H1 (cell line): ENCODE results near the gene RAB3GAP1. TPM values are rescaled to one million over a fixed set of nuclear protein-coding genes. Genes with fewer than 3 reads are reported as not detected.

Source experiments
- CTCF ChIA-PET: fragments of 300-600 bp; sonication (Branson Sonifier 250); formaldehyde crosslinking; loops from one replicate; lab custom pipeline; 2021; ENCODE audit not compliant: partially characterized antibody; lab: Charles Lee
- POLR2A ChIA-PET: fragments of 300-600 bp; sonication (Branson Sonifier 250); formaldehyde crosslinking; loops from one replicate; lab custom pipeline; 2021; ENCODE audit warnings: inconsistent platforms; ENCODE audit not compliant: partially characterized antibody; lab: Charles Lee
- DNase-seq, 2 experiments: peaks; one replicate each; pipeline versions ENCODE4 v3.0.0 to v3.0.0-alpha.2; 2010 to 2022; ENCODE audit warnings: low spot score in 2 of 2, low read depth in 1 of 2, mixed read lengths in 1 of 2
- FAIRE-seq: peaks from 2 replicates; lab custom pipeline; 2011; peaks lifted over from hg19 to GRCh38; lab: Jason Lieb, UNC
- H2AFZ ChIP-seq: 2 replicates; pipeline ENCODE4 v1.8.1; 2012; ENCODE audit warnings: low read length, inconsistent platforms
- H2AK5ac ChIP-seq: 2 replicates; pipeline ENCODE4 v1.6.1; 2013; ENCODE audit warnings: low read depth, low read length
- H2BK120ac ChIP-seq: replicated peaks from 2 replicates; pipeline ENCODE3; 2013; ENCODE audit warnings: low read depth, low read length, inconsistent platforms
- H2BK12ac ChIP-seq: 2 replicates; pipeline ENCODE4 v1.6.1; 2013; ENCODE audit warnings: low read depth, low read length
- H2BK15ac ChIP-seq: 2 replicates; pipeline ENCODE4 v1.6.1; 2013; ENCODE audit warnings: low read length
- H2BK20ac ChIP-seq: 2 replicates; pipeline ENCODE4 v1.6.1; 2013; ENCODE audit warnings: low read length
- H2BK5ac ChIP-seq: 2 replicates; pipeline ENCODE4 v1.6.1; 2013; ENCODE audit warnings: low read depth, low read length
- H3K14ac ChIP-seq: 2 replicates; pipeline ENCODE4 v1.6.1; 2013; ENCODE audit warnings: inconsistent platforms; ENCODE audit not compliant: insufficient read length
- H3K18ac ChIP-seq: 2 replicates; pipeline ENCODE4 v1.6.1; 2013; ENCODE audit warnings: low read length; ENCODE audit errors: extremely low read depth
- H3K23ac ChIP-seq: 2 replicates; pipeline ENCODE4 v1.6.1; 2013; ENCODE audit warnings: inconsistent platforms; ENCODE audit not compliant: insufficient read length
- H3K23me2 ChIP-seq: 2 replicates; pipeline ENCODE4 v1.6.1; 2013; ENCODE audit warnings: low read depth, low read length
- H3K27ac ChIP-seq: 2 replicates; pipeline ENCODE4 v1.6.1; 2011; ENCODE audit warnings: low read depth, low read length, inconsistent platforms
- H3K27me3 ChIP-seq, 4 experiments: replicated peaks in 1 of 4; 1 replicate in 1 of 4; 2 replicates in 3 of 4; pipeline versions ENCODE4 v1.6.1 to v1.8.1; 2011 to 2013; ENCODE audit warnings: low read length in 3 of 4, mild to moderate bottlenecking in 3 of 4, inconsistent platforms in 2 of 4, mixed read lengths in 2 of 4, moderate library complexity in 1 of 4; ENCODE audit not compliant: control insufficient read depth in 3 of 4, insufficient read depth in 3 of 4; ENCODE audit errors: extremely low read depth in 1 of 4
- H3K36me3 ChIP-seq, 4 experiments: 2 replicates each; pipeline versions ENCODE4 v1.6.1 to v1.8.1; 2011 to 2013; ENCODE audit warnings: mild to moderate bottlenecking in 4 of 4, low read length in 3 of 4, moderate library complexity in 2 of 4, control low read depth in 1 of 4, inconsistent platforms in 1 of 4; ENCODE audit not compliant: insufficient read depth in 4 of 4, control insufficient read depth in 2 of 4
- H3K4ac ChIP-seq: replicated peaks from 2 replicates; pipeline ENCODE3; 2013; ENCODE audit warnings: low read length, low read depth, mixed read lengths, inconsistent platforms; ENCODE audit not compliant: insufficient read length
- H3K4me1 ChIP-seq, 4 experiments: replicated peaks in 1 of 4; 1 replicate in 1 of 4; 2 replicates in 3 of 4; pipeline versions ENCODE4 v1.6.1 to v1.8.1; 2011 to 2013; ENCODE audit warnings: low read length in 3 of 4, inconsistent platforms in 2 of 4, mixed read lengths in 1 of 4; ENCODE audit not compliant: insufficient read depth in 4 of 4, control insufficient read depth in 3 of 4
- H3K4me2 ChIP-seq, 2 experiments: 2 replicates each; pipeline versions ENCODE4 v1.6.1 to v1.8.1; 2011 to 2013; ENCODE audit warnings: low read depth in 2 of 2, low read length in 2 of 2, control low read depth in 1 of 2, inconsistent platforms in 1 of 2, mild to moderate bottlenecking in 1 of 2; ENCODE audit not compliant: insufficient read depth in 1 of 2
- H3K4me3 ChIP-seq, 4 experiments: fragments of 200-600, 300-600 bp in 1 of 4; sonication (generic), shearing (Covaris generic), sonication (Bioruptor Twin) in 1 of 4; 2 replicates each; pipeline versions ENCODE4 v1.5.1 to v1.8.1; 2011 to 2016; ENCODE audit warnings: low read length in 4 of 4, low read depth in 3 of 4, control low read depth in 2 of 4, inconsistent platforms in 2 of 4, mild to moderate bottlenecking in 2 of 4, mixed read lengths in 1 of 4, moderate library complexity in 1 of 4; ENCODE audit not compliant: insufficient read depth in 2 of 4; ENCODE audit errors: extremely low read depth in 1 of 4
- H3K56ac ChIP-seq: replicated peaks from 2 replicates; pipeline ENCODE3; 2013; ENCODE audit warnings: low read depth, mild to moderate bottlenecking, mixed read lengths, low read length, inconsistent platforms; ENCODE audit not compliant: insufficient read length
- H3K79me1 ChIP-seq: 2 replicates; pipeline ENCODE4 v1.6.1; 2013; ENCODE audit warnings: low read depth, low read length, control low read depth
- H3K79me2 ChIP-seq, 2 experiments: 2 replicates each; pipeline versions ENCODE4 v1.6.1 to v1.8.1; 2012 to 2013; ENCODE audit warnings: low read length in 2 of 2, mild to moderate bottlenecking in 2 of 2, inconsistent platforms in 1 of 2; ENCODE audit not compliant: insufficient read depth in 2 of 2, control insufficient read depth in 1 of 2
- H3K9ac ChIP-seq, 4 experiments: replicated peaks in 1 of 4; 1 replicate in 1 of 4; 2 replicates in 3 of 4; pipeline versions ENCODE4 v1.6.1 to v1.8.1; 2011 to 2013; ENCODE audit warnings: low read depth in 3 of 4, low read length in 3 of 4, control low read depth in 2 of 4, mild to moderate bottlenecking in 2 of 4, moderate library complexity in 2 of 4, inconsistent platforms in 1 of 4; ENCODE audit errors: extremely low read depth in 1 of 4
- H3K9me3 ChIP-seq, 2 experiments: 2 replicates each; pipeline versions ENCODE4 v1.6.1 to v1.8.1; 2012 to 2013; ENCODE audit warnings: mild to moderate bottlenecking in 2 of 2, moderate library complexity in 2 of 2, control low read depth in 1 of 2, inconsistent platforms in 1 of 2, low read depth in 1 of 2, low read length in 1 of 2, mixed read lengths in 1 of 2; ENCODE audit not compliant: insufficient read depth in 2 of 2
- H4K20me1 ChIP-seq, 2 experiments: replicated peaks in 1 of 2; 2 replicates each; pipeline versions ENCODE3 to v1.8.1; 2011 to 2013; ENCODE audit warnings: inconsistent platforms in 2 of 2, low read length in 2 of 2, mild to moderate bottlenecking in 1 of 2; ENCODE audit not compliant: insufficient read depth in 2 of 2, control insufficient read depth in 1 of 2
- H4K5ac ChIP-seq: 2 replicates; pipeline ENCODE4 v1.6.1; 2013; ENCODE audit warnings: low read length, low read depth, mixed read lengths, inconsistent platforms; ENCODE audit not compliant: insufficient read length
- H4K8ac ChIP-seq: 2 replicates; pipeline ENCODE4 v1.8.0; 2013; ENCODE audit warnings: mild to moderate bottlenecking, moderate library complexity, low read length, inconsistent platforms; ENCODE audit not compliant: insufficient read depth; ENCODE audit errors: extremely low read depth
- H4K91ac ChIP-seq: replicated peaks from 2 replicates; pipeline ENCODE3; 2013; ENCODE audit warnings: low read length, mixed read lengths, inconsistent platforms; ENCODE audit not compliant: insufficient read length
- CHD1 ChIP-seq: IDR thresholded peaks from 2 replicates; pipeline ENCODE4 v1.6.1; 2012; ENCODE audit warnings: low read depth, low read length, improper control_type of control experiment
- EGR1 ChIP-seq: IDR thresholded peaks from 2 replicates; pipeline ENCODE4 v1.6.1; 2011; ENCODE audit warnings: low read depth, low read length, borderline replicate concordance
- EZH2 ChIP-seq: fragments of 200-600 bp; sonication (generic); IDR thresholded peaks from 2 replicates; pipeline ENCODE4 v1.7.1; 2012; ENCODE audit warnings: low read depth, mild to moderate bottlenecking, moderate library complexity, low read length, inconsistent platforms; ENCODE audit not compliant: severe bottlenecking
- MAFK ChIP-seq: IDR thresholded peaks from 2 replicates; pipeline ENCODE4 v1.6.1; 2012; ENCODE audit warnings: low read depth, mild to moderate bottlenecking, improper control_type of control experiment, low read length
- POLR2A ChIP-seq, 2 experiments: IDR thresholded peaks; 1 replicate in 1 of 2; 2 replicates in 1 of 2; pipeline ENCODE4 v1.6.1; 2011; ENCODE audit warnings: low read depth in 2 of 2, low read length in 2 of 2, mild to moderate bottlenecking in 2 of 2; ENCODE audit errors: control extremely low read depth in 1 of 2
- RFX5 ChIP-seq: IDR thresholded peaks from 2 replicates; pipeline ENCODE4 v1.6.1; 2011; ENCODE audit warnings: low read depth, low read length, improper control_type of control experiment, borderline replicate concordance
- SP1 ChIP-seq: IDR thresholded peaks from 2 replicates; pipeline ENCODE4 v1.6.1; 2011; ENCODE audit warnings: low read depth, low read length
- SP4 ChIP-seq: IDR thresholded peaks from 2 replicates; pipeline ENCODE4 v1.6.1; 2012; ENCODE audit warnings: low read length, inconsistent platforms
- USF2 ChIP-seq: IDR thresholded peaks from 2 replicates; pipeline ENCODE4 v1.6.1; 2011; ENCODE audit warnings: low read length, improper control_type of control experiment
- WGBS, 2 experiments: shearing (Covaris generic) in 1 of 2; methylation state at CpG; one replicate each; pipeline versions ENCODE4 v1.1.6 to v1.1.7; 2013 to 2015; ENCODE audit warnings: low lambda C conversion rate in 2 of 2, mixed read lengths in 2 of 2, inconsistent platforms in 1 of 2, low coverage in 1 of 2, missing lambda C conversion rate in 1 of 2; ENCODE audit not compliant: insufficient replicate concordance in 2 of 2, insufficient coverage in 1 of 2, insufficient read length in 1 of 2; ENCODE audit errors: extremely low coverage in 1 of 2, missing lambda C conversion rate in 1 of 2; 5-methylcytosine and 5-hydroxymethylcytosine counted together
- polyA plus RNA-seq, 7 experiments: library from polyadenylated mRNA; depleted of rRNA in 3 of 7; stranded (reverse) in 5 of 7; unstranded in 2 of 7; fragments of >200 nt in 5 of 7; fragments of 200-250 nt in 2 of 7; gene quantifications; 1 replicate in 5 of 7; 2 replicates in 1 of 7; 4 replicates in 1 of 7; pipeline versions ENCODE4 v1.2.1 to v1.2.3, GENCODE V29; 2011 to 2013; ENCODE audit warnings: missing spikeins in 2 of 7, mixed read lengths in 2 of 7
- total RNA-seq: library from RNA; stranded (reverse); fragmentation: NEBNext Ultra II Directional; extraction: Animal tissue kit (Norgen Biotek cat#: 25700); gene quantifications from 2 replicates; pipeline ENCODE4 v1.2.1, GENCODE V29; 2021

Gene RAB3GAP1
- total and polyA plus RNA-seq, 2 of the 8 experiments (the other 6 are each of a cell fraction or from before 2014, with no cell fraction given) = 9.8 to 28.6 TPM

DNA sequence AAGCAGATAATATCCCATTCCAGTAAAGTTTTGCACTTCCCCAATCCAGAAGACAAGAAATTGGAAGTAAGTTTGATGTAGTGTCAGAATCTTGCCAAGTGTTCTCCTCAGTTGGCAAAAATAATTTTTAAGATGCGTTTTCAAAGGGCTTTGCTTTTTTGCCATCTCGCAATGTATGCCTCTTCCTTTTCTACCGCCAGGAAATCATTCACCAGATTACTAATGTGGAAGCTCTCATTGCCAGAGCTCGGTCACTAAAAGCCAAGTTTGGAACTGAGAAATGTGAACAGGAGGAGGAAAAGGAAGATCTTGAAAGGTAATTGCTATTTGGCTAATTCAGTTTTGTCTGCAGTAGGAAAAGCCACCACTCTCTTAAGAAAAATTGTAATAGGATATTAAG is 110.7 kb downstream of the RAB3GAP1 start:
- no peak overlapping the region for H3K4me2 ChIP-seq
- no peak overlapping the region for H3K18ac ChIP-seq
- H3K27ac ChIP-seq = no peak overlapping the region
- no peaks in the 10 kb centered on the region for H3K23me2 ChIP-seq
- H3K4me3 ChIP-seq = no peak overlapping the region
- no peak overlapping the region for H3K56ac ChIP-seq
- H4K8ac ChIP-seq = no peak overlapping the region
- no peak overlapping the region for H3K14ac ChIP-seq
- H3K9ac ChIP-seq = no peak overlapping the region
- H2BK12ac ChIP-seq = no peak overlapping the region
- no peaks in the 10 kb centered on the region for H3K79me1 ChIP-seq
- H3K4ac ChIP-seq = no peak overlapping the region
- ChIA-PET POLR2A (no interaction called here), CTCF (no interaction called here)
- H3K36me3 ChIP-seq = peaks cover 0 to 48% (median 9%) of the 10 kb centered on the region in 4 experiments; a peak in 6 of 8 replicates
- no peak overlapping the region for H4K5ac ChIP-seq
- no peak overlapping the region for H2AFZ ChIP-seq
- 87% methylated on average over 4 of the region's 4 CpGs; no CpG with 5 or more reads in 1 of the 2 experiments for WGBS, 2 experiments
- H3K27me3 ChIP-seq = peaks cover 0 to 1% (median 0%) of the 10 kb centered on the region in 4 experiments; a peak in 1 of 7 replicates
- no peak overlapping the region for H4K91ac ChIP-seq
- no peaks in the 10 kb centered on the region for H3K9me3 ChIP-seq
- H2AK5ac ChIP-seq = no peak overlapping the region
- H2BK5ac ChIP-seq = no peak overlapping the region
- H4K20me1 ChIP-seq = no peaks in the 10 kb centered on the region
- no peak overlapping the region for H2BK120ac ChIP-seq
- no peaks in the 10 kb centered on the region; a peak in 1 of 7 replicates for H3K4me1 ChIP-seq
- no peak for TF ChIP-seq MAFK
- TF ChIP-seq SP4 = no peak
- TF ChIP-seq USF2 = no peak
- no peak for TF ChIP-seq CHD1
- no peak for TF ChIP-seq RFX5
- no peak for TF ChIP-seq EZH2
- no peak for TF ChIP-seq POLR2A (IDR thresholded peaks at IDR 0.05; ENCODE audit: control extremely low read depth in 1 of 2, low read depth in 2 of 2, low read length in 2 of 2)
- TF ChIP-seq EGR1 = no peak
- no peak for TF ChIP-seq SP1
- TF ChIP-seq, all 59 proteins: peak for 0
- no peak overlapping the region for H2BK20ac ChIP-seq
- DNase-seq (no peak), FAIRE-seq (no peak)
- H3K79me2 ChIP-seq = no peaks in the 10 kb centered on the region
- H3K23ac ChIP-seq = no peak overlapping the region
- H2BK15ac ChIP-seq = no peak overlapping the region
